CD4-positive, alpha-beta T cell treated with Interleukin-15 for 1 hour (primary cell): Measurements from ENCODE around the gene TAF7L.
"Not testable (repeated sequence)": the region's sequence is repeated elsewhere in the genome, so short reads cannot be mapped to it uniquely, and the experiment has no call there.

ENCODE experiments used
- DNase-seq: peaks from one replicate; pipeline ENCODE4 v3.0.0-alpha.2; 2020

TAF7L gene

GRCh38 chrX:101290957-101291603 lies at the start of gene TAF7L:
TAF7L (minus strand) TSS chrX:101291334; CDS start chrX:101287543, 3,791 bp downstream.
- no peak for DNase-seq

GRCh38 chrX:101337776-101338271 lies 46.7 kb upstream of the TAF7L start:
- DNase-seq = no peak

- not testable (repeated sequence) for DNase-seq
Observed at GRCh38 chrX:101334310-101334709, 43.2 kb upstream of the TAF7L start.

GRCh38 chrX:101326600-101326999 lies 35.5 kb upstream of the TAF7L start:
- DNase-seq = not testable (repeated sequence)

- no peak for DNase-seq
Observed at GRCh38 chrX:101303790-101304189, 12.7 kb upstream of the TAF7L start.

GRCh38 chrX:101295603-101296002 lies 4.5 kb upstream of the TAF7L start:
- DNase-seq = not testable (repeated sequence)

- no peak for DNase-seq
Observed at GRCh38 chrX:101287402-101287801, 3.7 kb downstream of the TAF7L start.

GRCh38 chrX:101276238-101276637 lies 14.9 kb downstream of the TAF7L start:
- DNase-seq = no peak

GRCh38 chrX:101274198-101274597 lies 16.9 kb downstream of the TAF7L start:
- DNase-seq = no peak

- DNase-seq = no peak
Observed at GRCh38 chrX:101265869-101266428, 25.2 kb downstream of the TAF7L start.

- DNase-seq = no peak
Observed at GRCh38 chrX:101263766-101264165, 27.4 kb downstream of the TAF7L start.

- no peak for DNase-seq
Observed at GRCh38 chrX:101262590-101262989, 28.5 kb downstream of the TAF7L start.

GRCh38 chrX:101260435-101260834 lies 30.7 kb downstream of the TAF7L start:
- no peak for DNase-seq

- no peak for DNase-seq
Observed at GRCh38 chrX:101258259-101258581, 32.9 kb downstream of the TAF7L start.

- no peak for DNase-seq
Observed at GRCh38 chrX:101257448-101258258, 33.5 kb downstream of the TAF7L start.

GRCh38 chrX:101252634-101253033 lies 38.5 kb downstream of the TAF7L start:
- DNase-seq = no peak

- DNase-seq = no peak
Observed at GRCh38 chrX:101241531-101241930, 49.6 kb downstream of the TAF7L start.

GRCh38 chrX:101237041-101237440 lies 54.1 kb downstream of the TAF7L start:
- DNase-seq = no peak

GRCh38 chrX:101232316-101232715 lies 58.8 kb downstream of the TAF7L start:
- no peak for DNase-seq

GRCh38 chrX:101231080-101231479 lies 60.1 kb downstream of the TAF7L start:
- DNase-seq = no peak

GRCh38 chrX:101230636-101231035 lies 60.5 kb downstream of the TAF7L start:
- no peak for DNase-seq

- DNase-seq = no peak
Observed at GRCh38 chrX:101229170-101229569, 62.0 kb downstream of the TAF7L start.

- DNase-seq = no peak
Observed at GRCh38 chrX:101223226-101223625, 67.9 kb downstream of the TAF7L start.

GRCh38 chrX:101220662-101221260 lies 70.4 kb downstream of the TAF7L start:
- no peak for DNase-seq
